Muscle of back (tissue), 11 donors: ENCODE measurements around the gene BCAT1. TPM values are rescaled to one million over a fixed set of nuclear protein-coding genes. Genes with fewer than 3 reads are reported as not detected.

ENCODE experiments used
- DNase-seq, 3 donors: peaks; one replicate each; pipeline versions ENCODE4 v3.0.0 to v3.0.0-alpha.2; 2013
- polyA plus RNA-seq, 10 donors: library from polyadenylated mRNA; unstranded; fragments of 120-200 nt; gene quantifications; one replicate each; pipeline ENCODE4 v1.2.1, GENCODE V29; 2013; ENCODE audit not compliant: insufficient read length in 10 of 10

The BCAT1 gene
- polyA plus RNA-seq, 10 donors, result 29.0 to 68.1 (median 49.9) TPM

GRCh38 chr12:24770821-24771220, 178.1 kb downstream of the BCAT1 start:
- no peak for DNase-seq

- DNase-seq, result no peak
Measured at GRCh38 chr12:24770334-24770733, 178.6 kb downstream of the BCAT1 start.

GRCh38 chr12:24769682-24770081, 179.2 kb downstream of the BCAT1 start:
- DNase-seq, result no peak

GRCh38 chr12:24768415-24768814, 180.5 kb downstream of the BCAT1 start:
- no peak for DNase-seq

DNA sequence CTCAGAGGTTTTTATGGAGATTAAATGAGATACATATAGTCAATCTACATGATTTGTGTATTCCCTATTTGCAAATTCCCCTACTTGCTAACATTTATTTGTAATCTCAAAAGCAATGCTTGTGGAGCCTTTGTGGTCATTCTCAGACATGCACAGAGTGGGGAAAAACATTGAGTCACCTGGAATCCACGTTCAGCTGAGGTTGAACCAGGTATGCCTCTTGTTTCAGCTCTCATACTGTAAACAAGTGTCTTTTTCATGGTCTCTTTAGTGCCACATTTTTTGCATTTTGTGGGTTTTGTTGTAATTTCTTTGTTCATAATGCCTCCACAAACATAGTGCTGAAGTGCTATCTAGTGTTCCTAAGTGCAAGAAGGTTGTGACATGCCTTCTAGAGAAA, 181.9 kb downstream of the BCAT1 start:
- no peak for DNase-seq

GRCh38 chr12:24764712-24765111, 184.2 kb downstream of the BCAT1 start:
- DNase-seq, result no peak

GRCh38 chr12:24760606-24761378, 188.1 kb downstream of the BCAT1 start:
- no peak for DNase-seq

DNA sequence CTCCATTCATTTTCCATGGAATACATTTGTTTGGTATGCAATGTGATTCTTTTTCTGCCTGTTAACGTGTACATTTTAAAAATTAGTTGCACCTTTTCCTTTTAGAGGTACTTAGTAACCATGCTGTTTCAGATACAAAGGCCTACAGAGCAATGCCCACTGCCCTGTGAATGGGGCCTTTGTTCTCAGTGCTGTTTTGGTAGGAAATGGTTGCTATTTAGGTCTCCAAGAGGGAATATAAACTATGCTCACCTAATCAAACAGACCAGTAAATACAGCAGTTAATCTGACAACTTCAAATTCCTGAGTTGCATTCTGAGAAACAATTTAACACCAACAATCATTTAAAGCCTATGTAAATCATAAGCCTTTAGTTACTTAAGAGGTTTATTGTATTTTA, 188.7 kb downstream of the BCAT1 start:
- no peak for DNase-seq

Other genes with a start within 250 kb of the BCAT1 start
- gene DNAI7, start 246.1 kb upstream of the BCAT1 start, polyA plus RNA-seq, result under 1 TPM; 0.26 to 0.83 (median 0.47) TPM
- gene ETFRF1, start 246.1 kb upstream of the BCAT1 start, polyA plus RNA-seq, result 10 to 100 TPM; 24.9 to 35.0 (median 30.3) TPM